ENCODE data around the gene MRLN. TPM values are rescaled to one million over a fixed set of nuclear protein-coding genes. Genes with fewer than 3 reads are reported as not detected.

Gene MRLN
- total and polyA plus RNA-seq, 2 of the 8 experiments (the other 6 are each of a cell fraction or from before 2014, with no cell fraction given), result 0.21 TPM; not detected in 1

DNA sequence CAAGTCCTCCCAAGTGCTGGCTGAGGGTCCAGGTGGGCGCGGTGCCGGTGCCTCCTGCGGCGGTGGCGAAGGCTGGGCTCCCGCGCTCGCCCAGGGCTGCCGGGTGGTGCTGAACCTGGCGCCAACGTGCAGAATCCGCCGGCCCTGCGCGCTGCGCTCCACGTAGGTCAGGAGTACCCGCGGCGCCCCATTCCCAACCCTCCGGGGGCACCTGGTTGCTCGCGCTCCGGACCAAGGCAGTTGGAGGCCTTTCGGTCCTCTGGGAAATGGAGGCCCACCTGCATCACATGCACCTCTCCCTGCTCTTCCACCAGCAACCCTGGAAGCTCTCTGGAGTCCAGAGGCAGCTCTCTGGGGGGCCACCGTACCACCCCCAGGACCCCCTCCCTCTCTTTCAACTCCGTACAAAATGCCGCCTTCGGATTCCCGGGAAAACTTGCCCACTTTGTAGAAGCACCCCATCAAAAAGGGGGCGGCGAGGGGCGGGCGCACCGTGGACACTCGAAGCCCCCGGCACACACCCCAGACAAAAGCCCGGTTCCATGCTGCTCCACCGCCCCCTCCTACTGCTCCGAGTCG is 44.4 kb downstream of the MRLN start (continued):
- TF ChIP-seq, protein P1, sequence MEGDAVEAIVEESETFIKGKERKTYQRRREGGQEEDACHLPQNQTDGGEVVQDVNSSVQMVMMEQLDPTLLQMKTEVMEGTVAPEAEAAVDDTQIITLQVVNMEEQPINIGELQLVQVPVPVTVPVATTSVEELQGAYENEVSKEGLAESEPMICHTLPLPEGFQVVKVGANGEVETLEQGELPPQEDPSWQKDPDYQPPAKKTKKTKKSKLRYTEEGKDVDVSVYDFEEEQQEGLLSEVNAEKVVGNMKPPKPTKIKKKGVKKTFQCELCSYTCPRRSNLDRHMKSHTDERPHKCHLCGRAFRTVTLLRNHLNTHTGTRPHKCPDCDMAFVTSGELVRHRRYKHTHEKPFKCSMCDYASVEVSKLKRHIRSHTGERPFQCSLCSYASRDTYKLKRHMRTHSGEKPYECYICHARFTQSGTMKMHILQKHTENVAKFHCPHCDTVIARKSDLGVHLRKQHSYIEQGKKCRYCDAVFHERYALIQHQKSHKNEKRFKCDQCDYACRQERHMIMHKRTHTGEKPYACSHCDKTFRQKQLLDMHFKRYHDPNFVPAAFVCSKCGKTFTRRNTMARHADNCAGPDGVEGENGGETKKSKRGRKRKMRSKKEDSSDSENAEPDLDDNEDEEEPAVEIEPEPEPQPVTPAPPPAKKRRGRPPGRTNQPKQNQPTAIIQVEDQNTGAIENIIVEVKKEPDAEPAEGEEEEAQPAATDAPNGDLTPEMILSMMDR (IDR thresholded peaks at IDR 0.05; ENCODE audit: control extremely low read depth in 1 of 3, insufficient read depth in 1 of 3, low read depth in 1 of 3, low read length in 3 of 3), result no peak
- TF ChIP-seq, protein P2, sequence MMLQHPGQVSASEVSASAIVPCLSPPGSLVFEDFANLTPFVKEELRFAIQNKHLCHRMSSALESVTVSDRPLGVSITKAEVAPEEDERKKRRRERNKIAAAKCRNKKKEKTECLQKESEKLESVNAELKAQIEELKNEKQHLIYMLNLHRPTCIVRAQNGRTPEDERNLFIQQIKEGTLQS (IDR thresholded peaks at IDR 0.05; ENCODE audit: insufficient read depth, low read depth, low read length), result no peak
- peak; percentile 13 for TF ChIP-seq TAF7 (optimal IDR thresholded peaks at IDR 0.05; ENCODE audit: borderline replicate concordance, low read depth, low read length)
- no peak for TF ChIP-seq CREB1 (IDR thresholded peaks at IDR 0.05)
- TF ChIP-seq EP300 (IDR thresholded peaks at IDR 0.05; ENCODE audit: borderline replicate concordance in 1 of 2, low read depth in 2 of 2, low read length in 2 of 2), result no peak
- no peak for TF ChIP-seq TCF12 (IDR thresholded peaks at IDR 0.05; ENCODE audit: low read depth, low read length)
- TF ChIP-seq KDM5A (IDR thresholded peaks at IDR 0.05; ENCODE audit: low read length), result no peak
- TF ChIP-seq JUND (IDR thresholded peaks at IDR 0.05; ENCODE audit: low read length), result no peak
- TF ChIP-seq, protein P3, sequence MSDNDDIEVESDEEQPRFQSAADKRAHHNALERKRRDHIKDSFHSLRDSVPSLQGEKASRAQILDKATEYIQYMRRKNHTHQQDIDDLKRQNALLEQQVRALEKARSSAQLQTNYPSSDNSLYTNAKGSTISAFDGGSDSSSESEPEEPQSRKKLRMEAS (IDR thresholded peaks at IDR 0.05), result peak; percentile 47; the same call in 1 of the 2 replicates
- no peak for TF ChIP-seq RAD21 (IDR thresholded peaks at IDR 0.05 in 1 of 2, conservative IDR thresholded peaks at IDR 0.05 in 1 of 2; ENCODE audit: low read depth in 2 of 2, low read length in 2 of 2)
- TF ChIP-seq SIRT6 (IDR thresholded peaks at IDR 0.05; ENCODE audit: low read length), result no peak
- no peak for TF ChIP-seq POU5F1 (IDR thresholded peaks at IDR 0.05; ENCODE audit: low read depth, low read length)
- no peak for TF ChIP-seq RFX5 (IDR thresholded peaks at IDR 0.05; ENCODE audit: borderline replicate concordance, low read depth, low read length)
- no peak for TF ChIP-seq BACH1 (IDR thresholded peaks at IDR 0.05; ENCODE audit: low read length)
- no peak for TF ChIP-seq MAFK (IDR thresholded peaks at IDR 0.05; ENCODE audit: low read depth, low read length)
- no peak for TF ChIP-seq NANOG (IDR thresholded peaks at IDR 0.05; ENCODE audit: insufficient read depth, low read depth, low read length, poor library complexity, severe bottlenecking)
- TF ChIP-seq SP4 (IDR thresholded peaks at IDR 0.05; ENCODE audit: low read length), result no peak
- TF ChIP-seq RBBP5 (IDR thresholded peaks at IDR 0.05; ENCODE audit: borderline replicate concordance, low read depth, low read length), result no peak
- no peak for TF ChIP-seq GTF2F1 (IDR thresholded peaks at IDR 0.05; ENCODE audit: borderline replicate concordance, low read depth, low read length)
- TF ChIP-seq CTBP2 (IDR thresholded peaks at IDR 0.05; ENCODE audit: borderline replicate concordance, insufficient read depth, insufficient read length, low read length), result no peak
- no peak for TF ChIP-seq HDAC6 (IDR thresholded peaks at IDR 0.05; ENCODE audit: low read depth, low read length)
- TF ChIP-seq NRF1 (IDR thresholded peaks at IDR 0.05; ENCODE audit: low read depth, low read length), result no peak

Measured in H1 (cell line).